GM18517 (cell line): Measurements from ENCODE around the gene ABCC3.
"Not testable (repeated sequence)": the region's sequence is repeated elsewhere in the genome, so short reads cannot be mapped to it uniquely, and the experiment has no call there.

Source experiments
- ATAC-seq: cut with Tn5 transposase; IDR thresholded peaks from one replicate; pipeline ENCODE4 v1.9.1; 2021; ENCODE audit warnings: mild to moderate bottlenecking, moderate library complexity; ENCODE audit not compliant: unreplicated experiment

The ABCC3 gene

GRCh38 chr17:50697663-50698272 lies 63.1 kb downstream of the ABCC3 start:
- no peak for ATAC-seq

- ATAC-seq, result no peak
These were observed 64.7 kb downstream of the ABCC3 start for GRCh38 chr17:50699410-50699809.

GRCh38 chr17:50703162-50703561 lies 68.5 kb downstream of the ABCC3 start:
- no peak for ATAC-seq

GRCh38 chr17:50707289-50708049 lies 72.8 kb downstream of the ABCC3 start, which contains the start of gene ANKRD40:
ANKRD40 (minus strand) TSS chr17:50707914; CDS start chr17:50707654, 260 bp downstream.
- peak; percentile 77 for ATAC-seq

GRCh38 chr17:50708050-50709000 lies 73.6 kb downstream of the ABCC3 start:
- no peak for ATAC-seq

- ATAC-seq, result not testable (repeated sequence)
These were observed 74.4 kb downstream of the ABCC3 start for GRCh38 chr17:50709053-50709452.

GRCh38 chr17:50710025-50710424 lies 75.3 kb downstream of the ABCC3 start:
- ATAC-seq, result no peak

- ATAC-seq, result no peak
These were observed 76.0 kb downstream of the ABCC3 start for GRCh38 chr17:50710650-50711049.

- ATAC-seq, result no peak
These were observed 78.0 kb downstream of the ABCC3 start for GRCh38 chr17:50712641-50713040.

- no peak for ATAC-seq
These were observed 80.8 kb downstream of the ABCC3 start for GRCh38 chr17:50715471-50715870.

GRCh38 chr17:50719144-50719923 lies 84.7 kb downstream of the ABCC3 start, which contains the start of gene LUC7L3:
LUC7L3 (plus strand) TSS chr17:50719603; CDS start chr17:50719733, 130 bp downstream.
- peak; percentile 92 for ATAC-seq

GRCh38 chr17:50719924-50720794 lies 85.5 kb downstream of the ABCC3 start:
- ATAC-seq, result no peak

- no peak for ATAC-seq
These were observed 86.7 kb downstream of the ABCC3 start for GRCh38 chr17:50721194-50722010.

- ATAC-seq, result no peak
These were observed 88.1 kb downstream of the ABCC3 start for GRCh38 chr17:50722746-50723145.

- ATAC-seq, result not testable (repeated sequence)
These were observed 89.9 kb downstream of the ABCC3 start for GRCh38 chr17:50724622-50725021.

- no peak for ATAC-seq
These were observed 91.3 kb downstream of the ABCC3 start for GRCh38 chr17:50725769-50726655.

- no peak for ATAC-seq
These were observed 93.4 kb downstream of the ABCC3 start for GRCh38 chr17:50728112-50728429.
